Peyer's patch (tissue), 4 donors: Measurements from ENCODE around the gene BCL6B. TPM values are rescaled to one million over a fixed set of nuclear protein-coding genes. Genes with fewer than 3 reads are reported as not detected.
"Not testable (repeated sequence)": the region's sequence is repeated elsewhere in the genome, so short reads cannot be mapped to it uniquely, and the experiment has no call there.

Source experiments
- DNase-seq, 3 donors: peaks; one replicate each; pipeline ENCODE4 v3.0.0-alpha.2; 2017 to 2019
- H3K27ac ChIP-seq, 4 donors: fragments of 200-600 bp; sonication (generic); one replicate each; pipeline ENCODE4 v1.5.1; 2016 to 2019
- H3K27me3 ChIP-seq, 2 donors: fragments of 200-600 bp; sonication (generic); one replicate each; pipeline ENCODE4 v1.5.1; 2019
- H3K36me3 ChIP-seq, 3 donors: fragments of 200-600 bp; sonication (generic); one replicate each; pipeline ENCODE4 v1.5.1; 2016 to 2019
- H3K4me1 ChIP-seq, 4 donors: fragments of 200-600 bp; sonication (generic); one replicate each; pipeline ENCODE4 v1.5.1; 2016 to 2019
- H3K4me3 ChIP-seq, 4 donors: fragments of 200-600 bp; sonication (generic); 1 replicate in 3 of 4; 2 replicates in 1 of 4; pipeline ENCODE4 v1.5.1; 2016 to 2019; ENCODE audit warnings: mild to moderate bottlenecking in 1 of 4
- H3K9me3 ChIP-seq, 4 donors: fragments of 200-600 bp; sonication (generic); one replicate each; pipeline ENCODE4 v1.5.1; 2016 to 2019; ENCODE audit warnings: mild to moderate bottlenecking in 1 of 4
- POLR2A ChIP-seq, 2 donors: fragments of 450-650 bp; IDR thresholded peaks; one replicate each; pipeline ENCODE4 v1.5.1; 2017; ENCODE audit warnings: antibody characterized with exemption in 2 of 2, mild to moderate bottlenecking in 2 of 2, moderate library complexity in 2 of 2
- total RNA-seq, 4 donors: library from RNA; depleted of rRNA; stranded (reverse); fragments of >200 nt; gene quantifications; one replicate each; pipeline ENCODE4 v1.1.0, GENCODE V29; 2016
- TF ChIP-seq, protein P1 (sequence below), 6 experiments: fragments of 450-650 bp in 4 of 6; fragments of 200-600 bp in 2 of 6; sonication (generic) in 1 of 6; IDR thresholded peaks; one replicate each; pipeline ENCODE4 v1.5.1; 2017 to 2019; ENCODE audit warnings: antibody characterized with exemption in 6 of 6, mild to moderate bottlenecking in 3 of 6, moderate library complexity in 1 of 6

BCL6B gene
- total RNA-seq, 4 donors from 2014 or later: 0.57 to 9.9 (median 1.4) TPM

DNA sequence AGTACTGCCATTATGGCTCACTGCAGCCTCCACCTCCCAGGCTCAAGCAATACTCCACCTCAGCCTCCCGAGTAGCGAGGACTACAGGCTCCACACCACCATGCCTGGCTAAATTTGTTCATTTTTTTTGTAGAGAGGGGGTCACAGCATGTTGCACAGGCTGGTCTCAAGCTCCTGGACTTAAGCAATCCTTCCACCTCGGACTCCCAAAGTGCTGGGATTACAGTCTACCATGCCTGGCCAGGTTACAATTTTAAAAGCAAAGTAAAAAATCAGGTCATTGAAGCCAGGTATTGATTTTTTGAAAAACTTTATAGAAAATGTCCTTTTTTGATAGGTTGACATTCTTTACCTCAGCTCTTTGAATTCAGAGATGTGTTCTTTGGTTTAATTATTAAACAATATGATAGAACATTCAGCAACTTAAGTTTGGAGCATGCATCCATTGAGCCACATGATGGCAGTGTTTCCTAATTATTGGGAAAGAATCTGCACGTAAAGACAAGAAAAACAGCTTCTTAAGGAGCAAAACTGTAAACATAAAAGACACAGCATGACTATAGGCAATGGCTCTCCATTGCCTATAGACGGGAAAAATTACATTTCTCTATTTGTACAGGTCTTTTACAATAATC, 22.8 kb downstream of the BCL6B start:
- Histone ChIP-seq H3K27ac (peak overlapping the region; percentile 67 to 85 (median 74)), H3K36me3 (no peaks in the 10 kb centered on the region), H3K4me1 (peaks cover 9 to 48% (median 24%) of the 10 kb centered on the region in 4 donors), H3K9me3 (no peaks in the 10 kb centered on the region), H3K4me3 (peak overlapping the region; percentile 21 to 46 (median 28)), H3K27me3 (peaks cover 0 to 6% of the 10 kb centered on the region in 2 donors)
- no peak for TF ChIP-seq POLR2A (IDR thresholded peaks at IDR 0.05)
- TF ChIP-seq, protein P1, sequence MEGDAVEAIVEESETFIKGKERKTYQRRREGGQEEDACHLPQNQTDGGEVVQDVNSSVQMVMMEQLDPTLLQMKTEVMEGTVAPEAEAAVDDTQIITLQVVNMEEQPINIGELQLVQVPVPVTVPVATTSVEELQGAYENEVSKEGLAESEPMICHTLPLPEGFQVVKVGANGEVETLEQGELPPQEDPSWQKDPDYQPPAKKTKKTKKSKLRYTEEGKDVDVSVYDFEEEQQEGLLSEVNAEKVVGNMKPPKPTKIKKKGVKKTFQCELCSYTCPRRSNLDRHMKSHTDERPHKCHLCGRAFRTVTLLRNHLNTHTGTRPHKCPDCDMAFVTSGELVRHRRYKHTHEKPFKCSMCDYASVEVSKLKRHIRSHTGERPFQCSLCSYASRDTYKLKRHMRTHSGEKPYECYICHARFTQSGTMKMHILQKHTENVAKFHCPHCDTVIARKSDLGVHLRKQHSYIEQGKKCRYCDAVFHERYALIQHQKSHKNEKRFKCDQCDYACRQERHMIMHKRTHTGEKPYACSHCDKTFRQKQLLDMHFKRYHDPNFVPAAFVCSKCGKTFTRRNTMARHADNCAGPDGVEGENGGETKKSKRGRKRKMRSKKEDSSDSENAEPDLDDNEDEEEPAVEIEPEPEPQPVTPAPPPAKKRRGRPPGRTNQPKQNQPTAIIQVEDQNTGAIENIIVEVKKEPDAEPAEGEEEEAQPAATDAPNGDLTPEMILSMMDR (IDR thresholded peaks at IDR 0.05): peak; percentile 74 to 98 (median 94)
- peak in 2 of 3 donors; percentile 63 to 76 for DNase-seq

DNA sequence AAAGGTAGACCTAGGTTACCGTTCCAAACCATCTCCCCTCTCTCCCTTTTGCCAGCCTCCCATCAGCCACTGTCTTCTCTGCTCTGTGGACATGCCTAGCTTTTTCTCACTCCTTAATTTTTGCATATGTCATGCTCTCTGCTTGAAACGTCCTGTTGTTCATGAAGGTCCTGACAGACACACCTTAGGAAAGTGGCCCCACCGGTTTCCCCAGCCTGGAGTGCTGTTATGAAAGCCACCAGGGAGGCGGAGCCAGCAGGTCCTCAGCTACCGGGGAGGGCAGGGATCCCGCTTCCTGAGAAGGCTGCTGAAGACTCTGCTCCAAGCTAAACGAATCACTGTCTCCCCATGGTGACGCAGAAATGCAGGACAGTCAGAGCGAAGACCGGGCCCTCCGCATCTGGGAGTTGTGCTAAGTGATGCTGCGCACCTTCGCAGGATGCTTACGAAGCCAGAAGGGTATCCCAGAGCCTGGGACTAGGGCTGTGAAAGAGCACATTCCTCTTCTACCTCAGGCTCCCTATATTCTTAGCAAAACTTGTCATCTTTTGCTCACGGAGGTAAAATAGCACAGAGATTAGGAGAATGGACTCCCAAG, 23.4 kb downstream of the BCL6B start:
- Histone ChIP-seq H3K9me3 (no peaks in the 10 kb centered on the region), H3K4me3 (peak overlapping the region; percentile 21 to 46 (median 28)), H3K27ac (peak overlapping the region; percentile 67 to 85 (median 74)), H3K36me3 (no peaks in the 10 kb centered on the region), H3K4me1 (peaks cover 9 to 48% (median 24%) of the 10 kb centered on the region in 4 donors), H3K27me3 (peaks cover 0 to 6% of the 10 kb centered on the region in 2 donors)
- TF ChIP-seq POLR2A (IDR thresholded peaks at IDR 0.05): peak in 1 of 2 donors; percentile 7
- TF ChIP-seq, protein P1 (IDR thresholded peaks at IDR 0.05): no peak
- peak; percentile 67 to 90 (median 87) for DNase-seq

DNA sequence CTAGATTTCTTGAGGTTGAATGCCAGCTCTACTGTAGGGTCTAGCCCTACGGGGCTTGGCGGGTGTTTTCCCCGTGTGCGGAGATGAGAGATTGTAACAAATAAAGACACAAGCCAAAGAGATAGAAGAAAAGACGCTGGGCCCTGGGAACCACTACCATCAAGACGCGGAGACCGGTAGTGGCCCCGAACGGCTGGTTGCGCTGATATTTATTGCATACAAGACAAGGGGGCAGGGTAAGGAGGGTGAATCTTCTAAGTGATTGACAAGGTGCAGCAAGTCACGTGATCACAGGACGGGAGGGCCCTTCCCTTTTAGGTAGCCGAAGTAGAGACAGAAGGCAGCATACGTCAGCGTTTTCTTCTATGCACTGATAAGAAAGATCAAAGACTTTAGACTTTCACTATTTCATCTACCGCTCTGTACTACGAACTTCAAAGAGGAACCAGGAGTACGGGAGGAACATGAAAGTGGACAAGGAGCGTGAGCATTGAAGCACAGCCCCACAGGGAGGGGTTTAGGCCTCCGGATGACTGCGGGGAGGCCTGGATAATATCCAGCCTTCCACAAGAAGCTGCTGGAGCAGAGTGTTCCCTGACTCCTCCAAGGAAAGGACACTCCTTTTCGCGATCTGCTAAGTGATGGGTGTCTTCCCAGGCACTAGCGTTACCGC, 24.0 kb downstream of the BCL6B start:
- H3K4me3 ChIP-seq: peak overlapping the region; percentile 21 to 46 (median 28)
- H3K36me3 ChIP-seq, H3K9me3 ChIP-seq, H3K27me3 ChIP-seq: not testable (repeated sequence)
- peak overlapping the region; percentile 67 to 85 (median 74) for H3K27ac ChIP-seq
- DNase-seq: peak; percentile 55 to 92 (median 86)
- peaks cover 9 to 46% (median 22%) of the 10 kb centered on the region in 4 donors for H3K4me1 ChIP-seq
- TF ChIP-seq POLR2A (IDR thresholded peaks at IDR 0.05): peak in 1 of 2 donors; percentile 26

DNA sequence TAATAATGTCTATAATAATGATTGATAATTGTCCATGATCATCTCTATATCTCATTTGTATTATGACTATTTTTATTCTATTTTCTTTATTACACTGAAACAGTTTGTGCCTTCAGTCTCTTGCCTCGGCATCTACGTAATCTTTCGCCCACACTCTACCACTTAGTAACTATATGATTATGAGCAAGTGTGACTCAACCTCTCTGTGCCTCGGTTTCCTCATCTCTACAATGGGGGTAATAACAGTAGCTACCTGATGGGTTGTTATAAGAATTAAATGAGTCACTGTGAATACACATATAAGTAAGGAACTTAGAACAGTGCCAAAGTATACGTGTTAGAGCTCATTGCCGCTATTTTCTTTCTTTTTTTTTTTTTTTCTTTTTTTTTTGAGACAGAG, 24.7 kb downstream of the BCL6B start:
- Histone ChIP-seq H3K36me3 (no peaks in the 10 kb centered on the region), H3K4me1 (peaks cover 9 to 39% (median 15%) of the 10 kb centered on the region in 4 donors), H3K9me3 (no peaks in the 10 kb centered on the region), H3K4me3 (peak overlapping the region in 1 of 4 donors; percentile 46), H3K27ac (peak overlapping the region in 1 of 4 donors; percentile 73), H3K27me3 (peaks cover 0 to 4% of the 10 kb centered on the region in 2 donors)
- TF ChIP-seq POLR2A (IDR thresholded peaks at IDR 0.05): no peak
- TF ChIP-seq, protein P1 (IDR thresholded peaks at IDR 0.05): no peak
- no peak for DNase-seq

DNA sequence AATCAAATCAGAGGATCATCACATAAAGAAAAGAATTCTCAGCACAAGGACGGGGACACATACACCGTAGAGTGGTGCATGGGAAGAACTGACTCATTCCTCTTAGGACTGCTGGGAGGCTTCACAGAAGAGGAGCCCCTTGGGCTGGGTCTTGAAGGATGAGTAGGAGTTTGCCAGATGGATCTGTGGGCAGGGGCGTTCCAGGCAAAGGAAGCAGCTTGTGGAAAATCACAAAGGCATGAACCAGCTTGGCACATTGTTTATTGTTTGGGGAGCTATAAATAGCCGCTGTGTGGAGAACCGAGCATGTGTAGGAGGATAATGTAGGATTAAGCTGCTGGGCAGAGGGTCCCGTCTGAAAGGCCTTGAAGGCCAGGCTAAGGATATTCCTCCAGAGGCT, 26.1 kb downstream of the BCL6B start:
- TF ChIP-seq, protein P1 (IDR thresholded peaks at IDR 0.05): no peak
- TF ChIP-seq POLR2A (IDR thresholded peaks at IDR 0.05): no peak
- Histone ChIP-seq H3K36me3 (no peaks in the 10 kb centered on the region), H3K27me3 (no peaks in the 10 kb centered on the region), H3K9me3 (no peaks in the 10 kb centered on the region), H3K27ac (no peak overlapping the region), H3K4me3 (no peak overlapping the region), H3K4me1 (peaks cover 0 to 25% (median 8%) of the 10 kb centered on the region in 4 donors)
- DNase-seq: no peak

DNA sequence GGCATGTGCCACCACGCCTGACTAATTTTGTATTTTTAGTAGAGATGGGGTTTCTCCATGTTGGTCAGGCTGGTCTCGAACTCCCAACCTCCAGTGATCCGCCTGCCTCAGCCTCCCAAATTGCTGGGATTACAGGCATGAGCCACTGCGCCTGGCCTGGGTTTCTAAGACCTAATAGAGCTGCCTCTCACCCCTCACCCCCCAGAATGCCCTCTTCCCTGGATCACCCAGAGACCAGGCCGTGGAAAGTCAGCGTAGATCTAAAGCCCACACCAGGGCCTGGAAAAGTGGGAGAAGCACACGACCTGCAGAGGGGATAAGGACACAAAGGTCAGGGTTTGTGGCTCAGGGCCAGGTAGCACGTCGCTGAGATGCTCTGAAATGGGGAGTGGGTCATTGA, 27.7 kb downstream of the BCL6B start:
- H3K4me3 ChIP-seq, DNase-seq, H3K27me3 ChIP-seq, H3K9me3 ChIP-seq, H3K36me3 ChIP-seq, H3K27ac ChIP-seq: not testable (repeated sequence)
- peaks cover 0 to 18% (median 8%) of the 10 kb centered on the region in 4 donors for H3K4me1 ChIP-seq
